Smooth muscle cell (in vitro differentiated cells): ENCODE data around the gene DLGAP1. TPM values are rescaled to one million over a fixed set of nuclear protein-coding genes. Genes with fewer than 3 reads are reported as not detected.

Experiments
- DNase-seq: peaks from one replicate; lab custom pipeline; 2025; ENCODE audit not compliant: unreplicated experiment; lab: John Stamatoyannopoulos, UW
- H2AFZ ChIP-seq: fragments of 200-600 bp; sonication (generic); 2 replicates; pipeline ENCODE4 v1.6.0; 2016; ENCODE audit warnings: antibody characterized with exemption, low read depth, mild to moderate bottlenecking
- H3F3A ChIP-seq: fragments of 200-600 bp; sonication (generic); 2 replicates; pipeline ENCODE4 v1.6.0; 2017; ENCODE audit warnings: antibody characterized with exemption, low read depth
- H3K27ac ChIP-seq: fragments of 200-600 bp; sonication (generic); 2 replicates; pipeline ENCODE4 v1.5.1; 2016; ENCODE audit warnings: low read depth, mild to moderate bottlenecking
- H3K27me3 ChIP-seq: fragments of 200-600 bp; sonication (generic); 2 replicates; pipeline ENCODE4 v1.6.1; 2016; ENCODE audit warnings: low read depth, mild to moderate bottlenecking
- H3K36me3 ChIP-seq: fragments of 200-600 bp; sonication (generic); 2 replicates; pipeline ENCODE4 v1.5.1; 2016; ENCODE audit warnings: low read depth
- H3K4me1 ChIP-seq: fragments of 200-600 bp; sonication (generic); 2 replicates; pipeline ENCODE4 v1.5.1; 2016; ENCODE audit warnings: low read depth
- H3K4me2 ChIP-seq: fragments of 200-600 bp; sonication (generic); 2 replicates; pipeline ENCODE4 v1.6.0; 2016; ENCODE audit warnings: mild to moderate bottlenecking
- H3K4me3 ChIP-seq: fragments of 200-600 bp; sonication (generic); 2 replicates; pipeline ENCODE4 v1.5.1; 2016; ENCODE audit warnings: mild to moderate bottlenecking
- H3K79me2 ChIP-seq: fragments of 200-600 bp; sonication (generic); 2 replicates; pipeline ENCODE4 v1.6.0; 2016; ENCODE audit warnings: low read depth, mild to moderate bottlenecking
- H3K9ac ChIP-seq: fragments of 200-600 bp; sonication (generic); 2 replicates; pipeline ENCODE4 v1.6.0; 2016; ENCODE audit warnings: low read depth
- H3K9me3 ChIP-seq: fragments of 200-600 bp; sonication (generic); replicated peaks from 2 replicates; pipeline ENCODE4 v1.5.1; 2016; ENCODE audit warnings: low read depth
- H4K20me1 ChIP-seq: fragments of 200-600 bp; sonication (generic); 2 replicates; pipeline ENCODE4 v1.6.0; 2016; ENCODE audit warnings: low read depth
- WGBS: methylation state at CpG from one replicate; pipeline ENCODE4 v1.1.7; 2016; ENCODE audit warnings: low lambda C conversion rate; 5-methylcytosine and 5-hydroxymethylcytosine counted together
- polyA plus RNA-seq: library from polyadenylated mRNA; unstranded; fragments of >200 nt; fragmentation: Nextera tagmentation; extraction: Ambion mirVana; gene quantifications from 2 replicates; pipeline ENCODE4 v1.2.1, GENCODE V29; 2016
- total RNA-seq: library from RNA; depleted of rRNA; stranded (reverse); fragments of >200 nt; gene quantifications from 2 replicates; pipeline ENCODE4 v1.2.3, GENCODE V29; 2014
- TF ChIP-seq, protein P1 (sequence below): fragments of 200-600 bp; sonication (generic); IDR thresholded peaks from 2 replicates; pipeline ENCODE4 v1.5.1; 2017; ENCODE audit warnings: borderline replicate concordance, mild to moderate bottlenecking, antibody characterized with exemption; ENCODE audit not compliant: insufficient read depth, poor library complexity, severe bottlenecking

The DLGAP1 gene
- total and polyA plus RNA-seq, 2 experiments from 2014 or later, result 2.6 to 11.3 TPM

GRCh38 chr18:3790703-3791102 lies 664.4 kb downstream of the DLGAP1 start:
- 79% methylated on average over 5 of the region's 5 CpGs for WGBS
- Histone ChIP-seq H3K4me2 (no peak overlapping the region), H2AFZ (no peak overlapping the region), H3K79me2 (no peaks in the 10 kb centered on the region), H3K36me3 (no peaks in the 10 kb centered on the region), H4K20me1 (no peaks in the 10 kb centered on the region), H3K9ac (no peak overlapping the region), H3K27me3 (no peaks in the 10 kb centered on the region), H3K4me1 (no peaks in the 10 kb centered on the region), H3K4me3 (no peak overlapping the region), H3K9me3 (no peaks in the 10 kb centered on the region), H3F3A (no peaks in the 10 kb centered on the region), H3K27ac (no peak overlapping the region)
- TF ChIP-seq, protein P1, sequence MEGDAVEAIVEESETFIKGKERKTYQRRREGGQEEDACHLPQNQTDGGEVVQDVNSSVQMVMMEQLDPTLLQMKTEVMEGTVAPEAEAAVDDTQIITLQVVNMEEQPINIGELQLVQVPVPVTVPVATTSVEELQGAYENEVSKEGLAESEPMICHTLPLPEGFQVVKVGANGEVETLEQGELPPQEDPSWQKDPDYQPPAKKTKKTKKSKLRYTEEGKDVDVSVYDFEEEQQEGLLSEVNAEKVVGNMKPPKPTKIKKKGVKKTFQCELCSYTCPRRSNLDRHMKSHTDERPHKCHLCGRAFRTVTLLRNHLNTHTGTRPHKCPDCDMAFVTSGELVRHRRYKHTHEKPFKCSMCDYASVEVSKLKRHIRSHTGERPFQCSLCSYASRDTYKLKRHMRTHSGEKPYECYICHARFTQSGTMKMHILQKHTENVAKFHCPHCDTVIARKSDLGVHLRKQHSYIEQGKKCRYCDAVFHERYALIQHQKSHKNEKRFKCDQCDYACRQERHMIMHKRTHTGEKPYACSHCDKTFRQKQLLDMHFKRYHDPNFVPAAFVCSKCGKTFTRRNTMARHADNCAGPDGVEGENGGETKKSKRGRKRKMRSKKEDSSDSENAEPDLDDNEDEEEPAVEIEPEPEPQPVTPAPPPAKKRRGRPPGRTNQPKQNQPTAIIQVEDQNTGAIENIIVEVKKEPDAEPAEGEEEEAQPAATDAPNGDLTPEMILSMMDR, result no peak
- DNase-seq, result no peak

- H2AFZ ChIP-seq, result no peak overlapping the region
- H3K9me3 ChIP-seq, result no peaks in the 10 kb centered on the region
- H3K4me1 ChIP-seq, result no peaks in the 10 kb centered on the region
- no peak overlapping the region for H3K9ac ChIP-seq
- H3K27me3 ChIP-seq, result no peaks in the 10 kb centered on the region
- TF ChIP-seq, protein P1, result no peak
- H3K27ac ChIP-seq, result no peak overlapping the region
- WGBS, result 95% methylated on average over 1 of the region's 1 CpG
- H3K79me2 ChIP-seq, result no peaks in the 10 kb centered on the region
- no peaks in the 10 kb centered on the region for H3K36me3 ChIP-seq
- no peak overlapping the region for H3K4me2 ChIP-seq
- no peak for DNase-seq
- H3F3A ChIP-seq, result no peaks in the 10 kb centered on the region
- no peak overlapping the region for H3K4me3 ChIP-seq
- no peaks in the 10 kb centered on the region for H4K20me1 ChIP-seq
Observed at GRCh38 chr18:3789525-3789924, 665.6 kb downstream of the DLGAP1 start.

DNA sequence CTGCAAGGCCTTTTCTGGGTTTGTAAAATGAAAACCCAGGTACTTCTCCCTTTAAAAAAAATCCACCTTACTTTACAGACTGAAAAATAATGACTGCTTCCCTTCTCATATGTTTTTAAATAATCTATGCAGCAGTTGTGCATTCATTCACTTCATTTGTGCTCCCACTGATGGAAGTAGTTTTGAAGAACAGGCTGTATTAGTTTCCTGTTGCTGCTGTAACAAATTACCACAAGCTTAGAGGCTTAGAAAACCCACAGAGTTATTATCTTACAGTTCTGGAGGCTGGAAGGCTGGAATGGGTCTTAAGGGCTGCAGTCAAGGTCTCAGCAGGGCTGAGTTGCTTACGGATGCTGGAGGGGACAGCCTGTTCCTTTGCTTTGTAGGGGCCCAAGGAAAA lies 670.2 kb downstream of the DLGAP1 start:
- 96% methylated on average over 1 of the region's 1 CpG for WGBS
- Histone ChIP-seq H3K36me3 (no peaks in the 10 kb centered on the region), H3K27me3 (no peaks in the 10 kb centered on the region), H3K27ac (no peak overlapping the region), H3K4me2 (no peak overlapping the region), H2AFZ (no peak overlapping the region), H4K20me1 (no peaks in the 10 kb centered on the region), H3K79me2 (no peaks in the 10 kb centered on the region), H3K9me3 (no peaks in the 10 kb centered on the region), H3K4me3 (no peak overlapping the region), H3K4me1 (no peaks in the 10 kb centered on the region), H3K9ac (no peak overlapping the region), H3F3A (no peaks in the 10 kb centered on the region)
- TF ChIP-seq, protein P1, result no peak
- DNase-seq, result no peak

GRCh38 chr18:3782901-3783300 lies 672.2 kb downstream of the DLGAP1 start:
- no peaks in the 10 kb centered on the region for H4K20me1 ChIP-seq
- H3K4me1 ChIP-seq, result no peaks in the 10 kb centered on the region
- no peak overlapping the region for H3K4me3 ChIP-seq
- no peak overlapping the region for H2AFZ ChIP-seq
- H3K79me2 ChIP-seq, result no peaks in the 10 kb centered on the region
- TF ChIP-seq, protein P1, result no peak
- no peaks in the 10 kb centered on the region for H3F3A ChIP-seq
- no peak for DNase-seq
- no peak overlapping the region for H3K27ac ChIP-seq
- no peaks in the 10 kb centered on the region for H3K9me3 ChIP-seq
- H3K36me3 ChIP-seq, result no peaks in the 10 kb centered on the region
- 88% methylated on average over 1 of the region's 1 CpG for WGBS
- H3K9ac ChIP-seq, result no peak overlapping the region
- no peak overlapping the region for H3K4me2 ChIP-seq
- H3K27me3 ChIP-seq, result no peaks in the 10 kb centered on the region
